ENCODE data around the gene SNX8. TPM values are rescaled to one million over a fixed set of nuclear protein-coding genes. Genes with fewer than 3 reads are reported as not detected.

SNX8 gene
- total and polyA plus RNA-seq, 9 of the 15 experiments (the other 6 are each of a cell fraction or from before 2014, with no cell fraction given): 2.7 to 51.6 (median 16.9) TPM

- FAIRE-seq (no peak), DNase-seq (ENCODE audit: extremely low read depth in 1 of 4, low spot score in 3 of 4) (no peak), ATAC-seq (no peak)
- no TSS peak for BruUV-seq (replicated peaks)
- H3K4me3 ChIP-seq: no peak overlapping the region
- peaks cover 21% of the 10 kb centered on the region for H4K20me1 ChIP-seq (replicated peaks; ENCODE audit: control insufficient read depth, insufficient read depth, low read length)
- 83% methylated on average over 2 of the region's 2 CpGs for WGBS (ENCODE audit: insufficient coverage, low coverage, missing lambda C conversion rate)
- in situ Hi-C loops (cut with MboI): no loop called here
- no peak overlapping the region for H3K4me2 ChIP-seq (ENCODE audit: insufficient read depth, low read length)
- peaks cover 21% of the 10 kb centered on the region; the same call in 1 of the 3 replicates for H3K36me3 ChIP-seq (ENCODE audit: control insufficient read depth, insufficient read depth, low read length)
- H3K27ac ChIP-seq (ENCODE audit: extremely low read depth, low read depth, low read length): no peak overlapping the region
- intact Hi-C loops (cut with micrococcal nuclease): no loop called here
- no peaks in the 10 kb centered on the region for H3K9me1 ChIP-seq (ENCODE audit: control insufficient read depth, insufficient read depth, low read length)
- no peaks in the 10 kb centered on the region for H3K9me3 ChIP-seq (replicated peaks; ENCODE audit: control insufficient read depth, insufficient read depth, low read depth, low read length)
- H3K79me2 ChIP-seq (ENCODE audit: control insufficient read depth, insufficient read depth, low read length): peaks cover 21% of the 10 kb centered on the region
- ChIA-PET POLR2A (interaction anchor here (0.8 kb wide), 1 partner anchor 24 kb away, joined by 4 read pairs; no protein-coding TSS in a partner anchor), CTCF (ENCODE audit: low intra/inter-chr PET ratio) (no interaction called here)
- H2AFZ ChIP-seq (ENCODE audit: low read depth, low read length): no peak overlapping the region
- H3K9ac ChIP-seq (ENCODE audit: insufficient read depth in 1 of 2, low read depth in 2 of 2, low read length in 2 of 2): no peak overlapping the region
- H3K4me1 ChIP-seq (replicated peaks in 1 of 2; ENCODE audit: control insufficient read depth in 2 of 2, insufficient read depth in 2 of 2, low read length in 2 of 2): peaks cover 13 to 33% of the 10 kb centered on the region in 2 experiments
- H3K27me3 ChIP-seq (ENCODE audit: control insufficient read depth in 2 of 2, insufficient read depth in 2 of 2, low read length in 2 of 2): no peaks in the 10 kb centered on the region
- TF ChIP-seq ZBTB33 (CRISPR knock-in tag; IDR thresholded peaks at IDR 0.05) (no peak), MAZ (CRISPR knock-in tag; conservative IDR thresholded peaks at IDR 0.05 in 1 of 2, IDR thresholded peaks at IDR 0.05 in 1 of 2) (no peak), SMAD4 (CRISPR knock-in tag; conservative IDR thresholded peaks at IDR 0.05) (no peak), E2F5 (CRISPR knock-in tag; IDR thresholded peaks at IDR 0.05) (no peak), MXD1 (CRISPR knock-in tag; IDR thresholded peaks at IDR 0.05; ENCODE audit: borderline replicate concordance, poor library complexity, severe bottlenecking) (no peak), SAFB (IDR thresholded peaks at IDR 0.05; ENCODE audit: borderline replicate concordance, low read depth, low read length) (no peak), KDM2B (CRISPR knock-in tag; IDR thresholded peaks at IDR 0.05) (no peak), BRD9 (IDR thresholded peaks at IDR 0.05; ENCODE audit: low read depth, partially characterized antibody) (no peak), TRIM28 (IDR thresholded peaks at IDR 0.05) (no peak), ZNF318 (IDR thresholded peaks at IDR 0.05; ENCODE audit: borderline replicate concordance in 1 of 2, low read depth in 1 of 2) (no peak)
Measured at GRCh38 chr7:2280424-2280823, 33.8 kb downstream of the SNX8 start.

All from K562 (cell line).